HG02798 (cell line): ENCODE data around the gene HSCB.
"Not testable (repeated sequence)": the region's sequence is repeated elsewhere in the genome, so short reads cannot be mapped to it uniquely, and the experiment has no call there.

ENCODE experiments used
- ATAC-seq: cut with Tn5 transposase; IDR thresholded peaks from one replicate; pipeline ENCODE4 v1.9.1; 2021; ENCODE audit warnings: mild to moderate bottlenecking; ENCODE audit not compliant: unreplicated experiment, poor library complexity

HSCB gene, protein sequence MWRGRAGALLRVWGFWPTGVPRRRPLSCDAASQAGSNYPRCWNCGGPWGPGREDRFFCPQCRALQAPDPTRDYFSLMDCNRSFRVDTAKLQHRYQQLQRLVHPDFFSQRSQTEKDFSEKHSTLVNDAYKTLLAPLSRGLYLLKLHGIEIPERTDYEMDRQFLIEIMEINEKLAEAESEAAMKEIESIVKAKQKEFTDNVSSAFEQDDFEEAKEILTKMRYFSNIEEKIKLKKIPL

DNA sequence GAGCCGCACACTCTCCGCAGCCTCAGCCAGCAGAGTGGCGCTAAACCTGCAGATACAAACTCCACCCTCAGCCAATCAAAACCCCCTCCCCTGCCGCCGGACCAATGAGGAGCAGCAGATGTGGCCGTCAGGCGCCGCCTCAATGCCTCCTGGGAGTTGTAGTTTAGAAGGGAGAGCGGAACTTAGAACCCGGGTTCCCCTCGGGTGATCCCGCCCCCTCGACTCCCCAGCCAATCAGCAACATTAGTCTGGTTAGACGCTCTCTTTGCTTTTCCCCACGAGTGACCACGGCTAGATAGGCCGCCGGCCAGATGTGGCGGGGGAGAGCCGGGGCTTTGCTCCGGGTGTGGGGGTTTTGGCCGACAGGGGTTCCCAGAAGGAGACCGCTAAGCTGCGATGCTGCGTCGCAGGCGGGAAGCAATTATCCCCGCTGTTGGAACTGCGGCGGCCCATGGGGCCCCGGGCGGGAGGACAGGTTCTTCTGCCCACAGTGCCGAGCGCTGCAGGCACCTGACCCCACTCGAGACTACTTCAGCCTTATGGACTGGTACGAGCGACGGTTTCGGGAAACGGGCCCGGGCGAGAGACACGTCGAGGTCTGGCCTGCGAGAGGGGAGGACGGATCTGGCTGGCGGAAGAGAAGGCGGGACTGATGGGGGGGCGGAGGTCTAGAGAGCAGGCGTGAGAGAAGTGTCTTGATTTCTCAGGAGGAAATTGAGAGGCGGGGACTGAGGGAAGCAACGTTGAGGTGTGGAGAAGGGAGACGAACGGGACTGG, at the start of gene HSCB, which contains the start of gene CHEK2:
Gene HSCB, plus strand, starts transcription at position 255 of the 777 bp plus-strand sequence. Its CDS starts 57 bp downstream, at position 312.
Gene CHEK2, minus strand, starts transcription at position 36 of the 777 bp plus-strand sequence. CDS start 7,099 bp downstream, outside the sequence.
- ATAC-seq = peak; percentile 93

DNA sequence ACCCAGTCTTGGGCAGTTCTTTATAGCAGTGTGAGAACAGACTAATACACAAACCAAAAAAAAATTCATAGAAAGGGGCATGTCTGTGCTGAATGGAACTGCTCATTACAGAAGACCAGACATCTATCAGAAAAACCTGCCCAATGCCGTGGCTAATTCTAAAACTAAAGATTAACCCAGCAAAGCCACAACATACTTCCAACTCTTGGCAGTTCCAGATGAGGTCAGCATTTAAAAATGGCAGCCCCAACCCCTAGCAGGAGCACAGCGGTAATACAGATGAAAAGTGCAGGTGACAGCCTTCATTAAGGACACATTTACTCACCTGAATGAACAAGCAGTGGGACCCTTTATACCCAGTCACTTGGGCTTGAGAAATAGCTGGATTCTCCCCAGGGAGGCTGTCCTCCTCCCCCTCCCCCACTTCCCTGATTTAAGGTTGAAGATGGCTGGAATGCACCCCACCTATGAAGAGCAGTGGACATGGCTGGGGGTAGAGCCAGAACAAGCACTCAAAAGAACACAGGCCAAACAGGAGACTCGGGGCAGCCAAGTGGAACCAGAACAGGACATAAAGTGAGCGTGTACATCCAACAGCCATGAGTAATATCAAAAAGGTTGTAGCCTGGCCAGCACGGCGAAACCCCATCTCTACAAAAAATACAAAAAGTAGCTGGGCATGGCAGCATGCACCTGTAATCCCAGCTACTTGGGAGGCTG, 48.6 kb upstream of the HSCB start:
- not testable (repeated sequence) for ATAC-seq

DNA sequence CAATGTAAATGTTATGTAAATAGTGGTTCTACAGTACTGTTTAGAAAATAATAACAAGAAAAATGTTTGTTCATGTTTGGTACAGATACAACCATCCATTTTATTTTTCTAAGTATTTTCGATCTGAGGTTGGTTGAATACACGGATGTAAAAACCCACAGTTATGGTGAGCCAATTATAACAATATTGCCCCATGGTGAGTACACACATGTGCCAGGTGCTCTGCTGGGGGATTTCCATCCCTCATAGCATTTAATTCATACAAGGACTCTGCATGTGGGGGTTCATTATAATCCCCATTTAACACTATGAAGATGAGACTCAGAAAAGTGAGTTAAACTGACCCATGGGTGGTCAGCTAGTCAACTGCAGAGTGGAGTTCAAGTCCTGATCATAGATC, 38.9 kb upstream of the HSCB start:
- ATAC-seq = no peak

DNA sequence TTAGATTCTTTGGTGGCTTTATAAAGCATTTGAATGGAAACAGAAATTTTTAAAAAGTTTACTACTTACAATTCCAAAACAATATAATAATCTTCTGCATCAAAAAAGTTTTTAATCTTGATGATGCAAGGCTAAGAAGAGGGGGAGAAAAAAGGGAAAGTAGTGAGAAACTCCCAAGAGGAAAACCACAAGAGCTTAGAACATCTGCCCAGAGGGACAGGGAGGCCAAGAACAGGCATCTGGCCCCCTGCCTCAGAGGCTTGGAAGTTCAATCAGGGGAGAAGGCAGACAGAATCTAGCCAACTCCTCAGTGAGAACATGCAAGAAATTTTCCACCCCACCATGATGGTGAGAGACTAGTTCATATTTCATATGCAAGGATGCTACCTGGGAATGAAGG, 38.4 kb upstream of the HSCB start:
- no peak for ATAC-seq

DNA sequence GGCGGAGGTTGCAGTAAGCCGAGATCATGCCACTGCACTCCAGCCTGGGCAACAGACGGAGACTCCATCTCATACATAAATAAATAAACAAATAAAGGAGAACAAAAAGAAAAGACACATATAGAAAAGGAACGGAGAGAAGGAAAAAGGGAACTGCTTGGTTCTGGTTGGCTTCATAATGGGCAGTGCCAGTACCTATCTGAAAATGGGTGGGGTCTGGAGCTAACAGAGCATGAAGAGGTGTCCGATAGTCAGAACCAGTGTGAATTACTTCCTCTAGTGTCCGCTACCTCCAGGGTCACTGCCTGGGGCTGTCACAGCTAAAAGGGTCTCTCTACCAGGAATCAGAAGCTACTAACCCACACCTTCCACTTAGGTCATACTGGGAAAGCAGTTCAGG, 35.0 kb upstream of the HSCB start:
- no peak for ATAC-seq

DNA sequence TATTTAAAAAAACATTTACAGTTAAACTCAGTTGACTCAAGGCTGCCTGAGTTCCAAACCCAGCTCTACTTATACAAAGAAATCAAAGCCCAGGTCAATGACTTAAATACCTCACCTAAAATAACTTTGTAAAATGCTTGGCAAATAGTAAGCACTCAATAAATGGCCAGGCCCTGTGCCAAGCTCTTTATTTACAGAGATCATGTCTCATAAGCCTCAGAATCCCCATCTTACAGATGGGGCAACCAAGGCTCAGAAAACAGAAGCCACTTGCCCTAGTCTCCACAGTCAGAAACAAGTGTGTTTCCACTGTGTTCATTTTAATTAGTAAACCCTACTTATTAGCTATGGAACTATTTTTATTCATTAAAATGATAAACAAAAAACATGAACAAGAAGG, 31.7 kb upstream of the HSCB start:
- ATAC-seq = no peak

DNA sequence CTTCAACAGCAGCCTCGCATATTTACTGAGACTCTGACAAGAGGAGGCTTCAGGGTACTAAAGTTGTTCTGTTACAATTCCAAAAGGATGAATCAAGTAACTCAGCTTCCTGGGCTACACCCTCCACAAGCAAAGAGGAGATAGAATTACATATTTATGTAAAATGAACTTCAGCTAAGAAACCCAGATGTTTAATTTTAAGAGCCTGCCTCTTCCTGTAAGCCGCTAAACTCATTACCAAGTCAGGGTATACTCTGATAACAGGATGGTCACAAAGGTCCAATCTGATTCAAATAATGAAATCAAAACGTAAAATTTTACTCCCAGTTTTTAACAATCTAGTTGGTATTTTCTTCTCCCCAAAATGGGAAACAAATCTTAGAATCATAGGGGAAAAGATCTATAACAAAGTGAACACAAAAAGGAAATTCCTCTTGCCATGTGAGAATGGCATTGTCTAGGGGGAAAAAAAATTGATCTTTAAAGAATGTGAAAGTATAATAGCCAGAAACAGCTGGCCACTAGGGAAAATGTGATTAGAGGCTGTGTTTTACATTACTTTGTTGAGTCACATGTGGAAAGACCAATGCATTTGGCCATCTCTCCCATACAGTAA, 31.2 kb upstream of the HSCB start:
- no peak for ATAC-seq

DNA sequence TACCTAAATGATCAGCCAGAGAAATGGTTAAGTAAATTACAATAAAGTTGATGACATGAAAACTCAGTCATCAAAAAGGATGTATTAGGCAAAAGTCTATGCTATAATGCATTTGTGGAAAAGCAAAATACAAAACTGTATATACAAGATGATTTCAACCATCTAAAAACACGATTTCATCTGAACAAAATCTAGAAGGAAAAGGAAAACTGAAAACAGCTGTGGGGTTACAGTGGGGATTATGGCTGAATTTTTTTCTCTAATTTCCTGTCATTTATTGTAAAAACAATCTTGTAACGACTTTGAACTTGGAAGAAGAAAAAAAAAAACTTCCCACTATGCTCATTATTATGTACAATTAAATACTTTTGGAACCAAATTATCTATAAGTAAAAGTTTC, 30.5 kb upstream of the HSCB start:
- no peak for ATAC-seq

DNA sequence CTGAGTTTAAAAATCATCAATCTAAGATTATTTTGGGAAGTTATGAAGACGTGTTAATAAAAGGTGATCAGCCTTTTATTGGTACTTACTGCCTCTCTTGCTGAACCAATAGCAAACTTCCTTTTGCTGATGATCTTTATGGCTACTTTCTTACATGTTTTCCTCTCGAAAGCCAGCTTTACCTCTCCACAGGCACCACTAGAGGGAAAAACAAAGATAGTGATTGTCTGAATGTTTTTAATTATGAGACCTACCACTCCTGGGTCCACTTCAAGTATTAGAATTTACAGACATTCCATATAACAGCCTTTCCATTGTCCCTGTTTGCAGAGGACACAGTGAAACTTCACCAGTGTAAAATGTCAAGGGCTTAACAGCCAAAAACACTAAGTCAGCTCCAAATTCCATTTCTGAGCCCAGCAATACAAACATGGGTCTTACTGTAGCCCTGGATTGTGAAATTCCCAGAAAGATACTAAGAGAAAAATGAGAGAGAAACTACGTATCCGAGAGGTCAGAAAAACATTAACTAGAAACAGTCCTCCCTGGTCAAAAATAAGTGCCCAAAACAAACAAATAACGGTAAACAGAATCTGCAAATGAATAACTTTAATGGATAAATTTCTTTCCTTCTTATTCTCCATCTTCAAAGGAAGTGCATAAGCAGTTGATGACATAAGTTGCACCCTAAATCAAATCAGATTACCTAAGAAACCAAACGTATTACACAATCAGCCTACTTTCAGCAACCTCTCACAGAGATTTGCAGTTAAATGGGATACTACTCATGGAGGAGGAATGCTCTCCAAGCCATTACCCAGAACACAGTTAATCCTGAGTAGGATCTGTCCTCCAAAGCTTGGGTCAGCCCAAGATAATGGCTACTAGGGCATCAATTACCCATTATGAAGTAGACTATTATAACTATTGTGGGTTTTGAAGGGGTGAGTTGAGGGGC, 29.7 kb upstream of the HSCB start:
- ATAC-seq = no peak

DNA sequence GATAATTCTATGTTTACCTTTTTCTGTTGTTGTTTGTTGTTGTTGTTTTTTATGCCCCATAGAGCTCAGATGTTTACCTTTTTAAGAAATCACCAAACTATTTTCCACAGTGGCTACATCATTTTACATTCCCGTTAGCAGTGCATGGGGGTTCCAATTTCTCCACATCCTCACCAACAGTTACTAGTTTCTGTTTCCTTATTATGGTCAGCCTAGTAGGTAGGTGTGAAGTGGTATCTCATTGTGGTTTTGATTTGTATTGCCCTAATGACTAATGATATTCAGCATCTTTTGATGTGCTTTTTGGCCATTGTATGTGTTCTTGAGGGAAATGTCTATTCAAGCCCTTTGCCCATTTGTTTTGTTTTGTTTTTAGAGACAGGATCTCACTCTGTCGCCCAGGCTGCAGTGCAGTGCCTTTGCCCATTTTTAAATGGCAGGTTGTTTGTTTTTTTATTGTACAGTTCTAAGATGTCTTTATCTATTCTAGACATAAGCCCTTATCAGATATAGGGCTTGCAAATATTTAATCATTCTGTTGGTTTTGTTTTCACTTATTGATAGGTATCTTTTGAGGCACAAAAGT, 27.7 kb upstream of the HSCB start:
- no peak for ATAC-seq

DNA sequence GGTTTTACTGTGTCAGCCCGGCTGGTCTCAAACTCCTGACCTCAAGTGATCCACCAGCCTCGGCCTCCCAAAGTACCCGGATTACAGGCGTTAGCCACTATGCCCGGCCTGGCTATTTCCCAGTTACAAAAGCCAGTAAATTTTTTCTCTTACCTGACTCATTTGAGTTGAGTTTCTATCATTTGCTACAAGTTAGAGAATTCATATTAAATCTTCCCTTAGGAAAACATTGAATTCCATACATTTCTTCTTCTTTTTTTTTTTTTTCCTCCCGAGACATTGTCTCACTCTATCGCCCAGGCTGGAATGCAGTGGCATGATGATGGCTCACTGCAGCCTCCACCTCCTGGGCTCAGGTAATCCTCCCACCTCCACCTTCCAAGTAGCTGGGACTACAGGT, 26.2 kb upstream of the HSCB start:
- ATAC-seq = no peak

DNA sequence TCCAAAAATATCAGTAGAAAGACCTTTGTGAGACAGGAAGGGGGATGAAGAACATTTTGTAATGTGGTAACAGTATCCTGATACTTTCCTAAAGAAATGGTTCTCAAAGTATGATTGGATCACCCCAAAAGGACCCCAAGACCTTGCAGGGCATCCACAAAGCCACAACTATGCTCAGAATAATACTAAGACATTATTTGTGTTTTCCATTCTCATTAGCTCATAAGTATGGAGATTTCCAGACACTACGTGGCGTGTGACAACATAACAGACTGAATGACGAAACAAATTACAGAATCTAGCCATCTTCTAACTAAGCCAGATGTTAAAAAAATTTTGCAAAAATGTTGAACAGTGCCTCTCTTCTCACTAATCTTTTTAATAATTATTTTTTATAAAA, 25.2 kb upstream of the HSCB start:
- no peak for ATAC-seq

DNA sequence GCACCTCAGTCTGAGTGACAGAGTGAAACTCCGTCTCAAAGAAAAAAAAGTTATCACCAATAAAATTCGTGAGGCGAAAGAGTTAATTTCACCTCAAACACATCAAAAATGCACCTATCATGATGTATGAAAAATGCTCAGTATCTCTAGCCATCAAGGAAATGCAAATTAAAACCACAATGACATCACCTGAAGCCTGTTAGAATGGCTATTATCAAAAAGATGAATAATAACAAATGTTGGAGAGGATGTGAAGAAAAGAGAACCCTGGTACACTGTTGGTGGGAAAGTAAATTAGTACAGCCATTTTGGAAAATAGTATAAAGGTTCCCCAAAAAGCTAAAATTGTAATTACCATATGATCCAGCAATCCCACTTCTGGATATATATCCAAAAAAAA, 23.8 kb upstream of the HSCB start:
- no peak for ATAC-seq

DNA sequence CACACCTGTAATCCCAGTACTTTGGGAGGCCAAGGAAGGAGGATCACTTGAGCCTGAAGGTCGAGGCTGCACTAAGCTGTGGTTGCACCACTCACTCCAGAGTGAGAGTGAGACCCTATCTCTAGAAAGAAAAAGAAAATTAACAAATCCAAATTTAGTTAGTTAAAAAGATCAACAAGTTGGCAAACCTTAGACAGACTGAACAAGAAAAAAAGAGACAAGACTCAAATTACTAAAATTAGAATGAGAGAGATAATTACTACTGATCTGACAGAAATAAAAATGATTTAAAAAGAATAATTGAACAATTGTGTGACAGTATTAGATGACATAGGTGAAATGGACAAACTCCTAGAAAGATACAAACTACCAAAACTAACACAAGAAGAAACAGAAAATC, 13.8 kb upstream of the HSCB start:
- ATAC-seq = no peak

DNA sequence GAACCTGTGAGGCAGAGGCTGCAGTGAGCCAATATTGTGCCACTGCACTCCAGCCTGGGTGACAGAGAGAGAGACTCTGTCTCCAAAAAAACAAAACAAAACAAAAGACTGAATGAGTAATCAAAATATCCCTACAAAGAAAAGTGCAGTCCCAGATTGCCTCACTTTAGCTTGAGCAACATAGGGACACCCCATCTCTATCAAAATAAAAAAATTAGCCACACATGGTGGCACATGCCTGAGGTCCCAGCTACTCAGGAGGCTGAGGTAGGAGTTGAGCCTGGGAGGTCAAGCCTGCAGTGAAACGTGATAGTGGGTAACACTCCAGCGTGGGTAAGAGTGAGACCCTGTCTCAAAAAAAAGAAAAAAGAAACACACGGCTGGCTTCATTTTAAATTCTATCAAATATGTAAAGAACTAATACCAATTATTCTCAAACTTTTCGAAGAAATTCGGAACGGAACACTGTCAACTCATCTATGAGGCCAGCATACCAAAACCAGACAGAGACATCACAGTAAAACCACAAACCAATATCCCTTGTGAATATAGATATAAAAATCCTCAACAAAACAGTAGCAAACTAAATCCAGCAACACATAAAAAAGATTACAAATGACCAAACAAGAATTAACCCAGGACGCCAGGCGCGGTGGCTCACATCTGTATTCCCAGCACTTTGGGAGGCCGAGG, 13.1 kb upstream of the HSCB start:
- no peak for ATAC-seq

DNA sequence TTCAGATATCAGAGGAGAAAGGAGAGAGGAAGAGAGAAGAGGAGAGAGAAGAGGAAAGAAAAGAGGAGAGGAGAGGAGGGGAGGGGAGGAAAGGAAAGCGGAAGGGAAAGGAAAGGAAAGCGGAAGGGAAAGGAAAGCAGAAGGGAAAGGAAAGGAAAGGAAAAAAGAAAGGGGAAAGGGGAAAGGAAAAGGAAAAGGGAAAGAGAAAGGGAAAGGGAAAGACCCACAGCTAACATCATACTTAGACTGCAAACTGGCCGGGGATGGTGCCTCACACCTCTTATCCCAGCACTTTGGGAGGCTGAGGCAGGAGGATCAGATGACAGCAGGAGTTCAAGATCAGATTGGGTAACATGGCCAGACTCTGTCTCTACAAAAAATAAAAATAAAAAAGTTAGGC, 11.7 kb upstream of the HSCB start:
- ATAC-seq = no peak

DNA sequence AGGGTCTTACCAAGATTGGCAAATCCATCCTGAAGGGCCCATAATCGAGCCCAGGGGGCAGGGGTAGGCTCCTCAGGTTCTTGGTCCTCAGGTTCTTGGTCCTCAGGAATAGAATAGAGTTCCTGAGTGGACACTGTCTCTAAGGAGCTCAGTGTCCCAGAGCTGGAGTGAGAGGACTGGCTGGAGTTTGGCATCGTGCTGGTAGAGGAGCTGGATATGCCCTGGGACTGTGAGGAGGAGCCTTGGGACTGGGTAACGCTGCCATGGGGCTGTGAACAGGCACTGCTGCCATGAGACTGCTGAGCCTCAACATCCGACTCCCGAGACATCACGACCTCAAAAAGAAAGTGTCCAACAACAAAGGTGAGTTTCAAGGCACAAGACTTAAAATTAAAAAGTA, 7.4 kb upstream of the HSCB start:
- no peak for ATAC-seq

DNA sequence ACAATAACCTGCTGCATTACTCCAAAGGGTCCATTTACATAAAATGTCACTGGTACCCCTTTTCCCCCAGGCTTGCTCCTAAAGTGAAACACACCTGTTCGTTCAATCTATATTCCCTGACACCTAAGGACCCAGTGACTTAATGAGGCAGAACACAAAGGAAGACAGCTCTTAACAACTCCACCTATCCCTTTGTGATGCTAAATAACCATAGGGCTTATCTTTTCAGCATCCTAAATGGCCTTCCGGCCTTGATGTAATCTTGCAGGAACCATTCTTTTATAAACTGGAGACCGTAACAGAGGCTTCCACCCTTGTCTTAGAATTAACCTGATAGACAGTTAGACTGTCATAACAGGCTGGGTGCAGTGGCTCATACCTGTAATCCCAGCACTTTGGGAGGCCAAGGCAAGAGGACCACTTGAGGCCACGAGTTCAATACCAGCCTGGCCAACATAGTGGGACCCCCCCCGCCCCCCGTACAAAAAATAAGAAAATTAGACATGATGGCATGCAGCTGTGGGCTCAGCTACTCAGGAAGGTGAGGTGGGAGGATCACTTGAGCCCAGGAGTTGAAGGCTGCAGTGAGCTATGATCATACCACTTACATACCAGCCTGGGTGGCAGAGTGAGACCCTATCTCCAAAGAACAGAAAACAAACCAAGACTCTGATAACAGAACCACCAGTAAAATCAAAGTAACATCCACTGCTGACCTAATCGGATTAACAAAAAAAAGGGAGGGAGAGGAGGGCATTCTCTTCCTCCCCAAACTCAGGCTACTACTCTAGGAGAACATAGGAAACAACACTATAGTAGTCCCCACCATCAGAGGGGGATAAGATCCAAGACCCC, 5.3 kb upstream of the HSCB start:
- no peak for ATAC-seq
